NCI-H2029 (cell line): ENCODE results near the gene IQSEC3.
"Not testable (repeated sequence)": the region's sequence is repeated elsewhere in the genome, so short reads cannot be mapped to it uniquely, and the experiment has no call there.

Source experiments
- DNase-seq: peaks from one replicate; lab custom pipeline; 2025; lab: John Stamatoyannopoulos, UW

IQSEC3 gene

GRCh38 chr12:66428-66781 is at the start of gene IQSEC3:
TSS of gene IQSEC3 (plus strand) at chr12:66767. CDS start at chr12:66883, 116 bp downstream.
- not testable (repeated sequence) for DNase-seq

GRCh38 chr12:17370-18340 is 48.9 kb upstream of the IQSEC3 start:
- not testable (repeated sequence) for DNase-seq

GRCh38 chr12:18821-19567 is 47.6 kb upstream of the IQSEC3 start:
- DNase-seq = not testable (repeated sequence)

- DNase-seq = not testable (repeated sequence)
These were observed 46.7 kb upstream of the IQSEC3 start for GRCh38 chr12:19906-20305.

- no peak for DNase-seq
These were observed 45.8 kb upstream of the IQSEC3 start for GRCh38 chr12:20757-21156.

GRCh38 chr12:21301-22189 is 45.0 kb upstream of the IQSEC3 start:
- DNase-seq = no peak

- no peak for DNase-seq
These were observed 44.4 kb upstream of the IQSEC3 start for GRCh38 chr12:22190-22529.

- no peak for DNase-seq
These were observed 43.9 kb upstream of the IQSEC3 start for GRCh38 chr12:22530-23201.

- DNase-seq = not testable (repeated sequence)
These were observed 38.7 kb upstream of the IQSEC3 start for GRCh38 chr12:27904-28303.

GRCh38 chr12:38775-39174 is 27.8 kb upstream of the IQSEC3 start:
- DNase-seq = not testable (repeated sequence)

GRCh38 chr12:39555-40265 is 26.9 kb upstream of the IQSEC3 start:
- DNase-seq = not testable (repeated sequence)

GRCh38 chr12:44352-44751 is 22.2 kb upstream of the IQSEC3 start:
- not testable (repeated sequence) for DNase-seq

- not testable (repeated sequence) for DNase-seq
These were observed 21.2 kb upstream of the IQSEC3 start for GRCh38 chr12:45235-45990.

GRCh38 chr12:45991-46358 is 20.6 kb upstream of the IQSEC3 start:
- not testable (repeated sequence) for DNase-seq

- not testable (repeated sequence) for DNase-seq
These were observed 20.0 kb upstream of the IQSEC3 start for GRCh38 chr12:46542-46941.

- DNase-seq = not testable (repeated sequence)
These were observed 18.8 kb upstream of the IQSEC3 start for GRCh38 chr12:47699-48226.

- DNase-seq = not testable (repeated sequence)
These were observed 17.4 kb upstream of the IQSEC3 start for GRCh38 chr12:49149-49548.

GRCh38 chr12:51087-51486 is 15.5 kb upstream of the IQSEC3 start:
- not testable (repeated sequence) for DNase-seq

- DNase-seq = not testable (repeated sequence)
These were observed 14.6 kb upstream of the IQSEC3 start for GRCh38 chr12:51962-52361.
